HUES64 (cell line): ENCODE data around the gene RAB22A.

Source experiments
- H3K27ac ChIP-seq: 2 replicates; pipeline ENCODE4 v1.7.0; 2013; ENCODE audit warnings: low read depth, low read length, inconsistent platforms
- H3K27me3 ChIP-seq: 2 replicates; pipeline ENCODE4 v1.6.1; 2013; ENCODE audit warnings: mild to moderate bottlenecking, low read length; ENCODE audit not compliant: insufficient read depth
- H3K36me3 ChIP-seq: 2 replicates; pipeline ENCODE4 v1.6.1; 2013; ENCODE audit warnings: mild to moderate bottlenecking, low read length; ENCODE audit not compliant: insufficient read depth
- H3K4me1 ChIP-seq: 2 replicates; pipeline ENCODE4 v1.6.1; 2013; ENCODE audit warnings: mild to moderate bottlenecking, low read length, moderate library complexity; ENCODE audit not compliant: insufficient read depth
- H3K4me3 ChIP-seq: 2 replicates; pipeline ENCODE4 v1.5.1; 2013; ENCODE audit warnings: mild to moderate bottlenecking, low read length, moderate library complexity
- H3K9ac ChIP-seq: 2 replicates; pipeline ENCODE4 v1.6.1; 2013; ENCODE audit warnings: mild to moderate bottlenecking, low read depth, low read length
- H3K9me3 ChIP-seq: 2 replicates; pipeline ENCODE4 v1.6.1; 2013; ENCODE audit warnings: low read depth, low read length; ENCODE audit not compliant: insufficient read depth
- WGBS: fragments of 150-250, 120-280 bp; methylation state at CpG from one replicate; pipeline ENCODE4 v1.1.7; 2013; ENCODE audit warnings: missing lambda C conversion rate; 5-methylcytosine and 5-hydroxymethylcytosine counted together

Gene RAB22A

GRCh38 chr20:58389324-58389967 lies 79.9 kb downstream of the RAB22A start:
- Histone ChIP-seq H3K9ac (peak overlapping the region; percentile 87), H3K4me3 (peak overlapping the region; percentile 73), H3K4me1 (peaks cover 11% of the 10 kb centered on the region), H3K36me3 (peaks cover 23% of the 10 kb centered on the region; the same call in 1 of the 2 replicates), H3K27ac (peak overlapping the region; percentile 86), H3K27me3 (no peaks in the 10 kb centered on the region), H3K9me3 (no peaks in the 10 kb centered on the region)
- under 1% methylated on average over 56 of the region's 56 CpGs for WGBS

GRCh38 chr20:58389968-58390658 lies 80.6 kb downstream of the RAB22A start:
- Histone ChIP-seq H3K36me3 (peaks cover 23% of the 10 kb centered on the region; the same call in 1 of the 2 replicates), H3K9me3 (no peaks in the 10 kb centered on the region), H3K9ac (peak overlapping the region; percentile 87; the same call in 1 of the 2 replicates), H3K4me3 (peak overlapping the region; percentile 73), H3K27me3 (no peaks in the 10 kb centered on the region), H3K27ac (no peak overlapping the region), H3K4me1 (peaks cover 11% of the 10 kb centered on the region)
- WGBS, result 78% methylated on average over 17 of the region's 17 CpGs

GRCh38 chr20:58390659-58391035 lies 81.1 kb downstream of the RAB22A start:
- Histone ChIP-seq H3K27me3 (no peaks in the 10 kb centered on the region), H3K27ac (no peak overlapping the region), H3K36me3 (peaks cover 23% of the 10 kb centered on the region; the same call in 1 of the 2 replicates), H3K4me1 (peaks cover 14% of the 10 kb centered on the region), H3K4me3 (peak overlapping the region; percentile 73; the same call in 1 of the 2 replicates), H3K9ac (no peak overlapping the region), H3K9me3 (no peaks in the 10 kb centered on the region)
- WGBS, result 97% methylated on average over 8 of the region's 8 CpGs

- peaks cover 23% of the 10 kb centered on the region; the same call in 1 of the 2 replicates for H3K36me3 ChIP-seq
Observed at GRCh38 chr20:58392286-58392685, 82.8 kb downstream of the RAB22A start.

GRCh38 chr20:58393299-58393698 lies 83.8 kb downstream of the RAB22A start:
- peaks cover 23% of the 10 kb centered on the region for H3K36me3 ChIP-seq
- no peaks in the 10 kb centered on the region for H3K27me3 ChIP-seq
- 90% methylated on average over 2 of the region's 3 CpGs for WGBS
- no peak overlapping the region for H3K27ac ChIP-seq
- no peaks in the 10 kb centered on the region for H3K9me3 ChIP-seq
- H3K4me3 ChIP-seq, result no peak overlapping the region
- H3K4me1 ChIP-seq, result peaks cover 16% of the 10 kb centered on the region
- no peak overlapping the region for H3K9ac ChIP-seq

More at GRCh38 chr20:58392286-58392685, 82.8 kb downstream of the RAB22A start:
- Histone ChIP-seq H3K4me1 (peaks cover 16% of the 10 kb centered on the region), H3K27ac (no peak overlapping the region), H3K4me3 (no peak overlapping the region), H3K9me3 (no peaks in the 10 kb centered on the region), H3K9ac (no peak overlapping the region), H3K27me3 (no peaks in the 10 kb centered on the region)
- WGBS, result 94% methylated on average over 4 of the region's 4 CpGs

GRCh38 chr20:58394801-58395200 lies 85.3 kb downstream of the RAB22A start:
- 100% methylated on average over 1 of the region's 4 CpGs for WGBS
- Histone ChIP-seq H3K4me3 (no peak overlapping the region), H3K27ac (no peak overlapping the region), H3K9me3 (no peaks in the 10 kb centered on the region), H3K9ac (no peak overlapping the region), H3K4me1 (peaks cover 17% of the 10 kb centered on the region), H3K36me3 (peaks cover 23% of the 10 kb centered on the region), H3K27me3 (no peaks in the 10 kb centered on the region)

- H3K27me3 ChIP-seq, result no peaks in the 10 kb centered on the region
- H3K36me3 ChIP-seq, result peaks cover 19% of the 10 kb centered on the region
- no peaks in the 10 kb centered on the region for H3K9me3 ChIP-seq
- H3K4me3 ChIP-seq, result no peak overlapping the region
- H3K27ac ChIP-seq, result no peak overlapping the region
- H3K4me1 ChIP-seq, result peaks cover 18% of the 10 kb centered on the region
- H3K9ac ChIP-seq, result no peak overlapping the region
- 97% methylated on average over 3 of the region's 3 CpGs for WGBS
Observed at GRCh38 chr20:58395604-58396003, 86.1 kb downstream of the RAB22A start.

GRCh38 chr20:58397429-58397828 lies 87.9 kb downstream of the RAB22A start:
- H3K4me3 ChIP-seq, result no peak overlapping the region
- peaks cover 28% of the 10 kb centered on the region for H3K4me1 ChIP-seq
- H3K36me3 ChIP-seq, result peaks cover 4% of the 10 kb centered on the region
- no peak overlapping the region for H3K9ac ChIP-seq
- 93% methylated on average over 6 of the region's 6 CpGs for WGBS
- H3K27me3 ChIP-seq, result no peaks in the 10 kb centered on the region
- H3K27ac ChIP-seq, result no peak overlapping the region
- no peaks in the 10 kb centered on the region for H3K9me3 ChIP-seq

- Histone ChIP-seq H3K36me3 (no peaks in the 10 kb centered on the region; the same call in 1 of the 2 replicates), H3K4me3 (no peak overlapping the region), H3K9ac (no peak overlapping the region), H3K9me3 (no peaks in the 10 kb centered on the region), H3K27ac (no peak overlapping the region), H3K27me3 (no peaks in the 10 kb centered on the region), H3K4me1 (peaks cover 28% of the 10 kb centered on the region)
- WGBS, result 85% methylated on average over 5 of the region's 5 CpGs
Observed at GRCh38 chr20:58398254-58398653, 88.7 kb downstream of the RAB22A start.

- no peaks in the 10 kb centered on the region; the same call in 1 of the 2 replicates for H3K36me3 ChIP-seq
- no peak overlapping the region for H3K27ac ChIP-seq
- H3K27me3 ChIP-seq, result no peaks in the 10 kb centered on the region
- H3K9ac ChIP-seq, result no peak overlapping the region
- no peak overlapping the region for H3K4me3 ChIP-seq
- peaks cover 28% of the 10 kb centered on the region for H3K4me1 ChIP-seq
- no peaks in the 10 kb centered on the region for H3K9me3 ChIP-seq
- 71% methylated on average over 6 of the region's 6 CpGs for WGBS
Observed at GRCh38 chr20:58399926-58400325, 90.4 kb downstream of the RAB22A start.

GRCh38 chr20:58401162-58401561 lies 91.6 kb downstream of the RAB22A start:
- Histone ChIP-seq H3K4me3 (no peak overlapping the region), H3K36me3 (no peaks in the 10 kb centered on the region; the same call in 1 of the 2 replicates), H3K9me3 (no peaks in the 10 kb centered on the region), H3K4me1 (peaks cover 28% of the 10 kb centered on the region), H3K27me3 (no peaks in the 10 kb centered on the region), H3K9ac (no peak overlapping the region), H3K27ac (no peak overlapping the region)
- 95% methylated on average over 1 of the region's 1 CpG for WGBS
